Adrenal gland (tissue), 12 donors: ENCODE measurements around the gene SERTAD3. TPM values are rescaled to one million over a fixed set of nuclear protein-coding genes. Genes with fewer than 3 reads are reported as not detected.
A peak's percentile ranks its signal among the peaks of the same experiment; 100 is the strongest.

Source experiments
- DNase-seq, 7 donors: peaks; one replicate each; pipeline ENCODE4 v3.0.0-alpha.2; 2019 to 2020
- H3K27ac ChIP-seq, 5 donors: fragments of 200-600 bp; sonication (generic) in 4 of 5; 1 replicate in 3 of 5; 2 replicates in 2 of 5; pipeline versions ENCODE4 v1.5.1 to v1.8.0; 2016 to 2020; ENCODE audit warnings: mild to moderate bottlenecking in 1 of 5
- H3K27me3 ChIP-seq: fragments of 200-600 bp; 2 replicates; pipeline ENCODE4 v1.8.0; 2021
- H3K36me3 ChIP-seq, 2 donors: fragments of 200-600 bp; replicated peaks in 1 of 2; 1 replicate in 1 of 2; 2 replicates in 1 of 2; pipeline versions ENCODE4 v1.5.1 to v1.8.0; 2018 to 2022
- H3K4me1 ChIP-seq, 2 donors: fragments of 200-600 bp; replicated peaks in 1 of 2; 1 replicate in 1 of 2; 2 replicates in 1 of 2; pipeline versions ENCODE4 v1.5.1 to v1.8.0; 2018 to 2021
- H3K4me3 ChIP-seq, 4 donors: fragments of 200-600 bp; sonication (generic) in 3 of 4; one replicate each; pipeline ENCODE4 v1.5.1; 2016 to 2018
- H3K9me3 ChIP-seq, 3 donors: fragments of 200-600 bp; sonication (generic) in 1 of 3; replicated peaks in 1 of 3; 1 replicate in 2 of 3; 2 replicates in 1 of 3; pipeline versions ENCODE4 v1.5.1 to v1.8.0; 2016 to 2021
- POLR2A ChIP-seq, 2 donors: fragments of 450-650 bp; IDR thresholded peaks; one replicate each; pipeline ENCODE4 v1.6.1; 2017; ENCODE audit warnings: antibody characterized with exemption in 2 of 2, mild to moderate bottlenecking in 2 of 2, moderate library complexity in 1 of 2
- WGBS, 4 donors: extraction: QIAGEN DNeasy Blood & Tissue Kit in 2 of 4; methylation state at CpG; one replicate each; pipeline versions ENCODE4 v1.1.5 to v1.1.7; 2013 to 2017; 5-methylcytosine and 5-hydroxymethylcytosine counted together
- intact Hi-C, 2 donors: fragments of 100-400 bp; cut with DNase I; formaldehyde crosslinking; loops; one replicate each; pipeline versions ENCODE4 v1.14.1 to v1.15.0; 2022 to 2023
- polyA plus RNA-seq, 3 donors: library from polyadenylated mRNA; stranded (reverse); fragments of 200-250 nt in 2 of 3; fragments of 350-450 nt in 1 of 3; fragmentation: Illumina TruSeq in 1 of 3; extraction: RNeasy Lipid Tissue Mini Kit (QIAGEN cat#74804) in 1 of 3; gene quantifications; one replicate each; pipeline ENCODE4 v1.2.3, GENCODE V29; 2013 to 2014
- total RNA-seq, 9 donors: library from RNA; depleted of rRNA in 4 of 9; stranded (reverse); fragments of >200 nt in 4 of 9; fragments of 120-200 nt in 1 of 9; fragmentation: NEBNext Ultra II Directional in 1 of 9; extraction: Animal tissue kit (Norgen Biotek cat#: 25700) in 1 of 9; gene quantifications; one replicate each; pipeline versions ENCODE4 v1.1.0 to v1.2.4, GENCODE V29; 2013 to 2023
- TF ChIP-seq, protein P1 (sequence below), 6 experiments: fragments of 450-650 bp in 4 of 6; fragments of 200-600 bp in 2 of 6; sonication (generic) in 1 of 6; IDR thresholded peaks; 1 replicate in 5 of 6; 2 replicates in 1 of 6; pipeline versions ENCODE4 v1.5.1 to v1.8.0; 2016 to 2021; ENCODE audit warnings: antibody characterized with exemption in 6 of 6, mild to moderate bottlenecking in 2 of 6, moderate library complexity in 1 of 6
- donor health status: healthy with polysubstance abuse.
- donor health status: Bipolar disorder and iron deficiency.
- donor health status: DM: yes; HTN: yes; CAD: no.
- donor health status: DM: no; HTN: no; CAD: no.
- donor health status: DM: no; HTN: no; CAD: no.
- donor health status: DM: yes; HTN: yes; CAD: no.

The SERTAD3 gene
- total and polyA plus RNA-seq, 12 donors = 12.1 to 60.2 (median 29.5) TPM

DNA sequence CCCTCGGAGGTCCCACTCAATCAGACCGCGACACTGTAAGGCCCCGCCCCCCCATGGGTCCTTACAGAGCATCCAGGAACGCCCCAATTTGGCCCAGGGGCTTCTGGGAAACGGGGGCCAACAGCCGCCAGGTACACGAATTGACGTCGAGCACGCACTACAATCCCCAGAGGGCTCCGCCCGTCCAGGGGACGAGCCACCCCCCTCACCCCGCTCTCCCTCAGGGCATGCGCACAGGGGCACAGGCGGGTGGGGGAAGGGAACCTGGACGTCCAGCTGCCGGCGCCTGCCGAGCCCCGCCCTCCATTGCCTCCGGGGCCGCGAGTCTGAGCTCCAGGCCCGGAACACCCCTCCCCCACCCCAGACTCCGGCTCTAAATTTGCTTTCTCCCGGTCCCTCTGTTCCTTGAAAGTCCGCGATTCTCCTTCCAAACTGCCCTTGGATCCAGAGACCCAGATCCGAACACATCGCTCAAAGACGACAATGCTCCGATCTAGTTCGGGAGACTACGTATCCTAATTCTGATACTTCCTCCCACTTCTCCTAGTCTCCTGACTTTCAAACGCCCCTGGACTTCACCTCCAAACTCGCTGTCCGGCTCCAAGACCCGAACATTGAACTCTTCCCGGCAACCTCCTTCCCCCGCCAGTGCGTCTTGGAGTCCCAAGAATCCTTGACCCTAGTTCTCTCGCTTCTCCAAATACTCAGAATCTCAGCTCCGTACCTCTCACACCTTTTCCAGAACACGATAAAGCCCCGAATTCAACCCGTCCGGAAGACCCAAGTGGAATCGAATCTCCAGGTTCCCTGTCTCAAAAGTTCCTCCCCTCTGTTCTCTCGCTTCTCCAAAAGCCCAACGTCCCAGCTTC is 770 bp downstream of the SERTAD3 start:
- TF ChIP-seq, protein P1, sequence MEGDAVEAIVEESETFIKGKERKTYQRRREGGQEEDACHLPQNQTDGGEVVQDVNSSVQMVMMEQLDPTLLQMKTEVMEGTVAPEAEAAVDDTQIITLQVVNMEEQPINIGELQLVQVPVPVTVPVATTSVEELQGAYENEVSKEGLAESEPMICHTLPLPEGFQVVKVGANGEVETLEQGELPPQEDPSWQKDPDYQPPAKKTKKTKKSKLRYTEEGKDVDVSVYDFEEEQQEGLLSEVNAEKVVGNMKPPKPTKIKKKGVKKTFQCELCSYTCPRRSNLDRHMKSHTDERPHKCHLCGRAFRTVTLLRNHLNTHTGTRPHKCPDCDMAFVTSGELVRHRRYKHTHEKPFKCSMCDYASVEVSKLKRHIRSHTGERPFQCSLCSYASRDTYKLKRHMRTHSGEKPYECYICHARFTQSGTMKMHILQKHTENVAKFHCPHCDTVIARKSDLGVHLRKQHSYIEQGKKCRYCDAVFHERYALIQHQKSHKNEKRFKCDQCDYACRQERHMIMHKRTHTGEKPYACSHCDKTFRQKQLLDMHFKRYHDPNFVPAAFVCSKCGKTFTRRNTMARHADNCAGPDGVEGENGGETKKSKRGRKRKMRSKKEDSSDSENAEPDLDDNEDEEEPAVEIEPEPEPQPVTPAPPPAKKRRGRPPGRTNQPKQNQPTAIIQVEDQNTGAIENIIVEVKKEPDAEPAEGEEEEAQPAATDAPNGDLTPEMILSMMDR (IDR thresholded peaks at IDR 0.05) = no peak
- peak in 1 of 2 donors; percentile 70 for TF ChIP-seq POLR2A (IDR thresholded peaks at IDR 0.05)

DNA sequence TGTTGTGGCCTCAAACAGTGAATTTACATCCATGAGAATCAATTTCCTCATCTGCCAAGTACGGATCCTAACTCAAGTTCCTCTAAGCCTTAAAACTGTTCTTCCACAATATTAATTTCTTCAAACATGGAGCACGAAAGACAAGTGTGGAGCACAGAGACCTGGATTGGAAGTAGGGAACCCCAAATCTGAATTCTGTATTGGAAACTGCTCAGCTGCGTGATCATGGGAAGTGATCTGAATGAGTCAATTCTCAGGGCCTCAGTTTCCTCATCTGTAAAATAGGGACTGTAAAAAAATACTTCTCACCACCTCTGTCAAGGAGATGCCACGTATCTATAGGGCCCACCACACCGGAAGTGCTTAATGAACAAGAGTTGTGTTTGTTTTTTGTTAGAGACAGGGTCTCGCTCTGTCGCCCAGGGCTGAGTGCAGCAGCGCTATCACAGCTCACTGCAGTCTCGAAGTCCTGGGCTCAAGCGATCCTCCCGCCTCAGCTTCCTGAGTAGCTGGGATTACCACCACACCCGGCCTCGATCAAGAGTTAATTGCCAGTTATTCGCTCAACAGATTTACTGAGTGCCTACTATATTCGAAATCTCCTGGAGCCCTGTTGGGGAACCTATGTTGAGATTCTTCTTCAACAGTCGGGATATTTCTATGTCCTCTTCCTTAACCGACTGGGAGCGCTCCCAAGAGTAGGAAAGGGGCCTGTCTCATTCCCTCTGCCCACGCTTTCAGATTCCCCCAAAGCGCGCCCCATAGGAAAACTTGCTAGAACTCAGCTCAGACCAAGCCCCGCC is 1.6 kb downstream of the SERTAD3 start:
- intact Hi-C loops = no loop called here
- TF ChIP-seq, protein P1 (IDR thresholded peaks at IDR 0.05) = no peak
- TF ChIP-seq POLR2A (IDR thresholded peaks at IDR 0.05) = no peak
- WGBS, 4 donors = 15 to 20% (median 18%) methylated on average over 16 to 22 of the region's 22 CpGs
- H3K4me3 ChIP-seq = peak overlapping the region in 2 of 4 donors; percentile 20 to 37
- H3K4me1 ChIP-seq = peaks cover 10 to 19% of the 10 kb centered on the region in 2 donors
- H3K9me3 ChIP-seq = no peaks in the 10 kb centered on the region
- H3K27ac ChIP-seq = peak overlapping the region; percentile 2 to 94 (median 69)
- H3K36me3 ChIP-seq = peaks cover 0 to 19% of the 10 kb centered on the region in 2 donors
- DNase-seq = peak in 3 of 7 donors; percentile 24 to 69 (median 38)
- no peaks in the 10 kb centered on the region for H3K27me3 ChIP-seq

More for the DNA sequence above, 770 bp downstream of the SERTAD3 start:
- H3K27ac ChIP-seq = peak overlapping the region; percentile 80 to 99 (median 94)
- WGBS, 4 donors = 0 to 1% (median 0%) methylated on average over 24 to 52 of the region's 52 CpGs
- no peaks in the 10 kb centered on the region for H3K27me3 ChIP-seq
- intact Hi-C loops = no loop called here
- peak overlapping the region; percentile 53 to 94 (median 78) for H3K4me3 ChIP-seq
- no peaks in the 10 kb centered on the region for H3K9me3 ChIP-seq
- H3K4me1 ChIP-seq = peaks cover 10 to 19% of the 10 kb centered on the region in 2 donors
- peak; percentile 100 for DNase-seq
- peaks cover 0 to 27% of the 10 kb centered on the region in 2 donors for H3K36me3 ChIP-seq

DNA sequence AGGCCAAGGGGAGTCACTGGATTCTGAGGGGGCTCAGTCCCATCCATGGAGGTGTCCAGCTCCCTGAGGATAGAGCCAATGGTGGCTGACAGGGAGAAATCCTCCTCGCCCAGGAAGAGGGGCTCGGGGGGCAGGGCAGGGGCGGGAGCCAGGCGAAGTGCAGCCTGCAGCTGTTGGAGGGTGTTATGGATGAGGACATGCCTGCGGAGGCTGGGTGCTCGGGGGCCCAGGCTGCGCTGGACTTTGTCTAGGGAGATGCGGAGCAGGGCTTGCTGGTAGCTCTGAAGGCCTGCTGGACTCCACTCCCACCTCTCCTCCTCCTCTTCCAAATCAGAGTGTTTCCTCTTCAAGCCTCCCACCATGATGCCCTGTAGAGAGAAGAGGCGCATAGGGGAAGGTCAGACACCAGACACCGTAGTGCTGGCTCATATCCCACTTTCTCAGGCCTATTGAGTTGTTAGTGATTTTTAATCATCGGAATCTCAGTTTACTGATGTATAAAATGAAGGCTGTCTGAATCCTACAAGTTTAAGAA is 2.3 kb downstream of the SERTAD3 start:
- WGBS, 4 donors = 66 to 89% (median 76%) methylated on average over 4 to 11 of the region's 11 CpGs
- Histone ChIP-seq H3K4me1 (peaks cover 10 to 19% of the 10 kb centered on the region in 2 donors), H3K27me3 (no peaks in the 10 kb centered on the region), H3K27ac (peak overlapping the region in 3 of 5 donors; percentile 2 to 94 (median 79)), H3K4me3 (peak overlapping the region in 1 of 4 donors; percentile 37), H3K9me3 (no peaks in the 10 kb centered on the region), H3K36me3 (peaks cover 0 to 19% of the 10 kb centered on the region in 2 donors)
- no peak for DNase-seq
- TF ChIP-seq POLR2A (IDR thresholded peaks at IDR 0.05) = no peak
- TF ChIP-seq, protein P1 (IDR thresholded peaks at IDR 0.05) = no peak
- intact Hi-C loops = no loop called here

DNA sequence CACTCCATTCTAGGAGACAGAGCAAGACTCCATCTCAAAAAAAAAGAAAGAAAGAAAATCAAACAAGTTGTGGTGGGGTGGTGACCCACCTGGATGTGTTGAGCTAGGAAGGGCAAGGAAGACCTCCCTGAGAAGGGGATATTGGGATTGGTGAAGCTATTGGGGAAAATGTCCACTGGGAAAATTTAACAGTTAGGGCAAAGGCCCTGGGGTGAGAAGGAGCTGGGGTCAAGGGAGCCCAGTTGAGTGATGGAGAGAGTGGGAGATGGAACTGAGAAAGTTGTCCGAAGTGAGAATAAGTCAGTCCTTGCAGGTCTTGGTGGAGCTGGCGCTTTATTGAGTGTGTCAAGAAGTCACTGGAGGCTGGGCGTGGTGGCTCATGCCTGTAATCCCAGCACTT is 5.9 kb downstream of the SERTAD3 start:
- no peak for TF ChIP-seq POLR2A (IDR thresholded peaks at IDR 0.05)
- TF ChIP-seq, protein P1 (IDR thresholded peaks at IDR 0.05) = no peak
- peaks cover 14 to 24% of the 10 kb centered on the region in 2 donors for H3K4me1 ChIP-seq
- H3K27me3 ChIP-seq = no peaks in the 10 kb centered on the region
- H3K4me3 ChIP-seq = no peak overlapping the region
- intact Hi-C loops = no loop called here
- DNase-seq = no peak
- no peak overlapping the region for H3K27ac ChIP-seq
- WGBS, 4 donors = 92 to 95% (median 95%) methylated on average over 3 of the region's 3 CpGs
- H3K36me3 ChIP-seq = peaks cover 0 to 19% of the 10 kb centered on the region in 2 donors
- no peaks in the 10 kb centered on the region for H3K9me3 ChIP-seq
